Measurements from ENCODE around the gene PCDH18. TPM values are rescaled to one million over a fixed set of nuclear protein-coding genes. Genes with fewer than 3 reads are reported as not detected.
"Not testable (repeated sequence)": the region's sequence is repeated elsewhere in the genome, so short reads cannot be mapped to it uniquely, and the experiment has no call there.

The PCDH18 gene
- total RNA-seq, 4 donors from 2014 or later, result 49.6 to 61.3 (median 54.3) TPM

GRCh38 chr4:137524725-137525369 is 7.4 kb downstream of the PCDH18 start:
- Histone ChIP-seq H3K27me3 (no peaks in the 10 kb centered on the region), H3K9me3 (no peaks in the 10 kb centered on the region), H3K4me3 (no peak overlapping the region), H3K27ac (no peak overlapping the region), H3K36me3 (peaks cover 0 to 10% (median 0%) of the 10 kb centered on the region in 3 donors), H3K4me1 (peaks cover 0 to 20% (median 0%) of the 10 kb centered on the region in 4 donors)
- WGBS, 2 donors, result 24 to 39% methylated on average over 4 of the region's 4 CpGs
- no peak for DNase-seq (ENCODE audit: low spot score in 2 of 2)
- TF ChIP-seq EP300 (IDR thresholded peaks at IDR 0.05) (no peak), CTCF (IDR thresholded peaks at IDR 0.05) (no peak), POLR2A (IDR thresholded peaks at IDR 0.05) (no peak)

GRCh38 chr4:137523329-137523728 is 9.0 kb downstream of the PCDH18 start:
- Histone ChIP-seq H3K27ac (no peak overlapping the region), H3K9me3 (no peaks in the 10 kb centered on the region), H3K36me3 (peaks cover 0 to 10% (median 0%) of the 10 kb centered on the region in 3 donors), H3K4me3 (no peak overlapping the region), H3K27me3 (no peaks in the 10 kb centered on the region), H3K4me1 (peaks cover 0 to 20% (median 0%) of the 10 kb centered on the region in 4 donors)
- WGBS, 2 donors, result 91 to 95% methylated on average over 1 of the region's 1 CpG
- no peak for TF ChIP-seq POLR2A (IDR thresholded peaks at IDR 0.05)
- TF ChIP-seq CTCF (IDR thresholded peaks at IDR 0.05), result no peak
- no peak for TF ChIP-seq EP300 (IDR thresholded peaks at IDR 0.05)
- no peak for DNase-seq (ENCODE audit: low spot score in 2 of 2)

GRCh38 chr4:137521053-137521452 is 11.2 kb downstream of the PCDH18 start:
- H3K4me1 ChIP-seq, result peaks cover 0 to 15% (median 0%) of the 10 kb centered on the region in 4 donors
- no peak overlapping the region for H3K27ac ChIP-seq
- peaks cover 0 to 10% (median 0%) of the 10 kb centered on the region in 3 donors for H3K36me3 ChIP-seq
- no peaks in the 10 kb centered on the region for H3K27me3 ChIP-seq
- 96 to 98% methylated on average over 9 of the region's 9 CpGs for WGBS, 2 donors
- no peak for DNase-seq (ENCODE audit: low spot score in 2 of 2)
- no peaks in the 10 kb centered on the region for H3K9me3 ChIP-seq
- no peak for TF ChIP-seq CTCF (IDR thresholded peaks at IDR 0.05)
- TF ChIP-seq EP300 (IDR thresholded peaks at IDR 0.05), result no peak
- TF ChIP-seq POLR2A (IDR thresholded peaks at IDR 0.05), result no peak
- no peak overlapping the region for H3K4me3 ChIP-seq

- no peak for TF ChIP-seq POLR2A (IDR thresholded peaks at IDR 0.05)
- no peak for TF ChIP-seq EP300 (IDR thresholded peaks at IDR 0.05)
- no peak for TF ChIP-seq CTCF (IDR thresholded peaks at IDR 0.05)
- DNase-seq (ENCODE audit: low spot score in 2 of 2), result no peak
- Histone ChIP-seq H3K27me3 (no peaks in the 10 kb centered on the region), H3K4me1 (peaks cover 0 to 2% (median 0%) of the 10 kb centered on the region in 4 donors), H3K4me3 (no peak overlapping the region), H3K27ac (no peak overlapping the region), H3K9me3 (no peaks in the 10 kb centered on the region), H3K36me3 (peaks cover 0 to 10% (median 0%) of the 10 kb centered on the region in 3 donors)
- 34 to 38% methylated on average over 2 of the region's 2 CpGs for WGBS, 2 donors
Observed at GRCh38 chr4:137519406-137519805, 12.9 kb downstream of the PCDH18 start.

GRCh38 chr4:137517323-137517722 is 15.0 kb downstream of the PCDH18 start:
- DNase-seq (ENCODE audit: low spot score in 2 of 2); H3K36me3 ChIP-seq; H3K27me3 ChIP-seq; H3K9me3 ChIP-seq; H3K27ac ChIP-seq; H3K4me1 ChIP-seq; H3K4me3 ChIP-seq: not testable (repeated sequence)
- 97 to 98% methylated on average over 3 of the region's 3 CpGs for WGBS, 2 donors

Measured in tibial nerve (tissue), 4 donors.